ENCODE measurements around the gene GPBAR1.

DNA sequence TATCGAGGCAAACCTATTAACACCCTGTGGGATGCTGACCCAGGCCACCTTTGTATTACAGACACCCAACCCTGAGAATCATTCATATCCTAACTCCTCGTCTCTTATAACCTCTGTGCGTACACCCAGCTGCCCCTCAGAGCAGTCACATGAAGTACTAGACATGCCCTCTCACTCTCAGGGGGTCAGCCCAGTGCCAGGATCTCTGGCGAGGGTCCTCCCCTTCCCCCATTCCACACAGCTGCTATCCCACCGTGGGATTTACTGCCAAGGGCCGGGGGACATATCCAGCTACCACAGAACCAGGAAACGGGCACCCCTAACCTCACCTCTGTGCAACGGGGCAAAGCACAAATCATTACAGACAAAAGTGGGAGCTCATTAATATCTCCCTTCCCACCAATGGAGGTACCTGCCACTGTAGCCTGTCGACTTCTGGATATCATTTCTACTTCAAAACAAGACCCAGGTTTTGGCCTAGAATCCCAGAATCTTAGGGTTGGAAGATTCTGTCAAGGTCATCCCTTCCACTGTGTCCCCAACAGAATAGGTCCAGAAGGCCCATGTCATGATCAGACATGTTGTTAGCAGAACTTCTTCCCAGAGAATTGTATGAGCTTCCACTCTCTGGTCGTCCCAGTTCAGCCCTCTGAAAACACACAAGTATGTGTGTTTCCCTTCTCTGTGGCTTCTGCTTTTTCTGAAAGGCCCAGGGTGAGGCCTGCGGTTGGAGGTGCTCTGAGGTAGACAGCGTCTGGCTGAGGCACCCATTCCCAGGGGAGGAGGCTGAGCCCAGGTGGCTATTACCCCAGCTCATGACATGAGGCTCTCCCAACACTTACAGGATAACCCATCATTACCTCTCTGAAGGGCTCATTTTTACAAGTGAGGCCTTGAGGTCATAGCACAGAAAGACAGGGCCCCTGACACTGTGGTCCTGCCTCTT lies 29.8 kb downstream of the GPBAR1 start:
- TF ChIP-seq, protein P1, sequence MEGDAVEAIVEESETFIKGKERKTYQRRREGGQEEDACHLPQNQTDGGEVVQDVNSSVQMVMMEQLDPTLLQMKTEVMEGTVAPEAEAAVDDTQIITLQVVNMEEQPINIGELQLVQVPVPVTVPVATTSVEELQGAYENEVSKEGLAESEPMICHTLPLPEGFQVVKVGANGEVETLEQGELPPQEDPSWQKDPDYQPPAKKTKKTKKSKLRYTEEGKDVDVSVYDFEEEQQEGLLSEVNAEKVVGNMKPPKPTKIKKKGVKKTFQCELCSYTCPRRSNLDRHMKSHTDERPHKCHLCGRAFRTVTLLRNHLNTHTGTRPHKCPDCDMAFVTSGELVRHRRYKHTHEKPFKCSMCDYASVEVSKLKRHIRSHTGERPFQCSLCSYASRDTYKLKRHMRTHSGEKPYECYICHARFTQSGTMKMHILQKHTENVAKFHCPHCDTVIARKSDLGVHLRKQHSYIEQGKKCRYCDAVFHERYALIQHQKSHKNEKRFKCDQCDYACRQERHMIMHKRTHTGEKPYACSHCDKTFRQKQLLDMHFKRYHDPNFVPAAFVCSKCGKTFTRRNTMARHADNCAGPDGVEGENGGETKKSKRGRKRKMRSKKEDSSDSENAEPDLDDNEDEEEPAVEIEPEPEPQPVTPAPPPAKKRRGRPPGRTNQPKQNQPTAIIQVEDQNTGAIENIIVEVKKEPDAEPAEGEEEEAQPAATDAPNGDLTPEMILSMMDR (IDR thresholded peaks at IDR 0.05), result no peak
- TF ChIP-seq POLR2A (IDR thresholded peaks at IDR 0.05) (no peak), EP300 (IDR thresholded peaks at IDR 0.05) (no peak)
